ENCODE results near the gene MPL. TPM values are rescaled to one million over a fixed set of nuclear protein-coding genes. Genes with fewer than 3 reads are reported as not detected.
A peak's percentile ranks its signal among the peaks of the same experiment; 100 is the strongest.

The MPL gene
- total and polyA plus RNA-seq, 2 of the 13 experiments (the other 11 are each of a cell fraction or from before 2014, with no cell fraction given), result not detected

- H3K36me3 ChIP-seq (replicated peaks in 1 of 2; ENCODE audit: control insufficient read depth in 1 of 2, insufficient read depth in 2 of 2, low read length in 2 of 2), result no peaks in the 10 kb centered on the region
- POLR2A ChIA-PET, result interaction anchor here (1.4 kb wide), 1 partner anchor 9 kb away, joined by 4 read pairs; no protein-coding TSS in a partner anchor
- BruUV-seq (replicated peaks), result no TSS peak
- no peak for TF ChIP-seq IRF1 (CRISPR knock-in tag; IDR thresholded peaks at IDR 0.05; ENCODE audit: low read depth)
- peak; percentile 60 for TF ChIP-seq CEBPB (IDR thresholded peaks at IDR 0.05; ENCODE audit: borderline replicate concordance, low read depth, low read length)
- H3K9ac ChIP-seq (ENCODE audit: insufficient read depth, low read depth, low read length), result no peak overlapping the region
- no peaks in the 10 kb centered on the region for H3K9me3 ChIP-seq (ENCODE audit: low read length)
- 60% methylated on average over 6 of the region's 6 CpGs for WGBS (ENCODE audit: low lambda C conversion rate)
- FAIRE-seq (no peak), DNase-seq (ENCODE audit: low spot score) (no peak), ATAC-seq (no peak)
- no peaks in the 10 kb centered on the region for H3K79me2 ChIP-seq (ENCODE audit: insufficient read depth, low read length)
- CTCF ChIA-PET (ENCODE audit: low intra/inter-chr PET ratio, low total read pairs), result no interaction called here
- no peaks in the 10 kb centered on the region for H3K27me3 ChIP-seq (ENCODE audit: control insufficient read depth in 1 of 2, insufficient read depth in 2 of 2, low read length in 2 of 2)
- intact Hi-C loops (cut with micrococcal nuclease; ENCODE audit: unreplicated experiment), result loop anchor here (2.0 kb wide), 1 partner anchor 63 kb away; no protein-coding TSS in a partner anchor
- H4K20me1 ChIP-seq (ENCODE audit: insufficient read depth, low read length), result no peaks in the 10 kb centered on the region
- in situ Hi-C loops (cut with HindIII; ENCODE audit: extremely low pct_ligation_motif_present, low pct_unique_long_range_greater_than_20kb), result no loop called here
- H3K27ac ChIP-seq (ENCODE audit: extremely low read length, insufficient read depth, low read length), result no peak overlapping the region
- peak overlapping the region; percentile 46 for H3K4me2 ChIP-seq (ENCODE audit: low read depth, low read length)
- no peak overlapping the region for H2AFZ ChIP-seq (ENCODE audit: low read length)
- H3K4me3 ChIP-seq (replicated peaks in 1 of 3; ENCODE audit: insufficient read depth in 1 of 3, low read depth in 2 of 3, low read length in 3 of 3), result no peak overlapping the region
- peaks cover 43% of the 10 kb centered on the region for H3K4me1 ChIP-seq (ENCODE audit: insufficient read depth, low read length)
Measured at GRCh38 chr1:43339584-43340232, 2.1 kb downstream of the MPL start.

- Histone ChIP-seq H3K36me3 (replicated peaks in 1 of 2; ENCODE audit: control insufficient read depth in 1 of 2, insufficient read depth in 2 of 2, low read length in 2 of 2) (no peaks in the 10 kb centered on the region), H3K9me3 (ENCODE audit: low read length) (no peaks in the 10 kb centered on the region), H3K79me2 (ENCODE audit: insufficient read depth, low read length) (no peaks in the 10 kb centered on the region), H2AFZ (ENCODE audit: low read length) (no peak overlapping the region), H3K4me3 (replicated peaks in 1 of 3; ENCODE audit: insufficient read depth in 1 of 3, low read depth in 2 of 3, low read length in 3 of 3) (no peak overlapping the region), H3K27me3 (ENCODE audit: control insufficient read depth in 1 of 2, insufficient read depth in 2 of 2, low read length in 2 of 2) (no peaks in the 10 kb centered on the region), H4K20me1 (ENCODE audit: insufficient read depth, low read length) (no peaks in the 10 kb centered on the region), H3K4me1 (ENCODE audit: insufficient read depth, low read length) (peaks cover 50% of the 10 kb centered on the region), H3K4me2 (ENCODE audit: low read depth, low read length) (peak overlapping the region; percentile 46), H3K27ac (ENCODE audit: extremely low read length, insufficient read depth, low read length) (peak overlapping the region; percentile 10), H3K9ac (ENCODE audit: insufficient read depth, low read depth, low read length) (no peak overlapping the region)
- intact Hi-C loops (cut with micrococcal nuclease; ENCODE audit: unreplicated experiment) (loop anchor here (2.0 kb wide), 1 partner anchor 64 kb away; no protein-coding TSS in a partner anchor), in situ Hi-C loops (cut with HindIII; ENCODE audit: extremely low pct_ligation_motif_present, low pct_unique_long_range_greater_than_20kb) (no loop called here)
- FAIRE-seq (peak; percentile 87), DNase-seq (ENCODE audit: low spot score) (peak; percentile 91), ATAC-seq (peak; percentile 92)
- CTCF ChIA-PET (ENCODE audit: low intra/inter-chr PET ratio, low total read pairs), result no interaction called here
- 0% methylated on average over 1 of the region's 1 CpG for WGBS (ENCODE audit: low lambda C conversion rate)
- no TSS peak for BruUV-seq (replicated peaks)
- POLR2A ChIA-PET, result interaction anchor here (0.8 to 1.4 kb wide), 2 partner anchors 8 to 63 kb away, joined by 3 to 4 read pairs; no protein-coding TSS in a partner anchor
- TF ChIP-seq SOX6 (IDR thresholded peaks at IDR 0.05) (no peak), SOX6 (CRISPR knock-in tag; IDR thresholded peaks at IDR 0.05) (peak; percentile 64; the same call in 1 of the 2 replicates), ARNT2 (CRISPR knock-in tag; IDR thresholded peaks at IDR 0.05; ENCODE audit: low read depth) (no peak), PAXIP1 (CRISPR knock-in tag; conservative IDR thresholded peaks at IDR 0.05) (0 out of 2 replicates have a peak, but pooled peaks have one; percentile 20), EHMT2 (IDR thresholded peaks at IDR 0.05; ENCODE audit: borderline replicate concordance, low read depth, low read length) (peak; percentile 84; the same call in 1 of the 2 replicates), ZNF75D (CRISPR knock-in tag; IDR thresholded peaks at IDR 0.05; ENCODE audit: borderline replicate concordance) (no peak), PATZ1 (CRISPR knock-in tag; IDR thresholded peaks at IDR 0.05) (0 out of 2 replicates have a peak, but pooled peaks have one; percentile 20)
Measured at GRCh38 chr1:43340559-43340958, 2.9 kb downstream of the MPL start.

Data from HepG2 (cell line).